ENCODE results near the gene DCAF7.

Gene DCAF7

DNA sequence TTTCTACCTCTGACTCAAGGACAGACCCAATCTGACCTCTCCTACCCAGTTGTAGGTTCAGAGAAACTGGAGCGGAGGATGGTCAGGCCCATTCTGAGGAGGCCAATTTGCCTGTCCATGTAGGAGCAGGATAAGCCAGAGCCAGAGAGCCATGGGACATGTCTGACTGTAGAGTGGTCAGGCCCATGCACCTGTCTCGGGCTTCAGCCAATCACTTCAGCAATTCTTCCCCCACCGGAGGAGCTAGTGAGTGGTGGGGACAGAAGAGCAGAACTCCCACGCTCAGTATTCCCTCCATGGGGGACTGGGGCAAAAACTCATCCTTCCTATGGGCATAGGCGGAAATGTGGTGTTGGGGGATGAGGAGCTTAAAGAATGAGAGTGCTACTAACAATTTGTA is 14.3 kb downstream of the DCAF7 start:
- H3K9ac ChIP-seq (ENCODE audit: low read length) = no peak overlapping the region
- no peaks in the 10 kb centered on the region for H3K9me2 ChIP-seq (replicated peaks; ENCODE audit: insufficient read depth, low read length)
- H4K20me1 ChIP-seq (ENCODE audit: insufficient read depth, low read length) = 0 out of 2 replicates have a peak, but pooled peaks cover 4% of the 10 kb centered on the region
- DNase-seq = no peak
- TF ChIP-seq EZH2 (optimal IDR thresholded peaks at IDR 0.05; ENCODE audit: low read depth, low read length) (no peak), EZH2phosphoT487 (IDR thresholded peaks at IDR 0.05; ENCODE audit: low read length) (no peak), CTCF (IDR thresholded peaks at IDR 0.05; ENCODE audit: low read length) (no peak)
- H2AFZ ChIP-seq (ENCODE audit: low read length) = no peak overlapping the region
- H3K27me3 ChIP-seq (replicated peaks; ENCODE audit: insufficient read depth, low read length) = no peaks in the 10 kb centered on the region
- H3K27ac ChIP-seq (ENCODE audit: low read length) = no peak overlapping the region
- H3K79me2 ChIP-seq (ENCODE audit: low read length) = peaks cover 85% of the 10 kb centered on the region
- H3K4me2 ChIP-seq (ENCODE audit: low read depth, low read length) = no peak overlapping the region
- H3K4me3 ChIP-seq (ENCODE audit: low read length) = no peak overlapping the region
- H3K36me3 ChIP-seq (replicated peaks; ENCODE audit: insufficient read depth, low read length) = no peaks in the 10 kb centered on the region
- H3K4me1 ChIP-seq (ENCODE audit: low read length) = no peaks in the 10 kb centered on the region
- no peaks in the 10 kb centered on the region for H3K9me3 ChIP-seq (replicated peaks; ENCODE audit: insufficient read depth, low read length)
- no peaks in the 10 kb centered on the region for H3F3A ChIP-seq (ENCODE audit: insufficient read depth, low read length)

- H3K79me2 ChIP-seq (ENCODE audit: low read length) = peaks cover 77% of the 10 kb centered on the region
- H3K27ac ChIP-seq (ENCODE audit: low read length) = no peak overlapping the region
- no peak for DNase-seq
- H3K36me3 ChIP-seq (replicated peaks; ENCODE audit: insufficient read depth, low read length) = no peaks in the 10 kb centered on the region
- 0 out of 2 replicates have a peak, but pooled peaks cover 4% of the 10 kb centered on the region for H4K20me1 ChIP-seq (ENCODE audit: insufficient read depth, low read length)
- no peaks in the 10 kb centered on the region for H3F3A ChIP-seq (ENCODE audit: insufficient read depth, low read length)
- no peak overlapping the region for H3K4me3 ChIP-seq (ENCODE audit: low read length)
- no peaks in the 10 kb centered on the region for H3K4me1 ChIP-seq (ENCODE audit: low read length)
- TF ChIP-seq EZH2phosphoT487 (IDR thresholded peaks at IDR 0.05; ENCODE audit: low read length) (no peak), CTCF (IDR thresholded peaks at IDR 0.05; ENCODE audit: low read length) (no peak), EZH2 (optimal IDR thresholded peaks at IDR 0.05; ENCODE audit: low read depth, low read length) (no peak)
- no peaks in the 10 kb centered on the region for H3K27me3 ChIP-seq (replicated peaks; ENCODE audit: insufficient read depth, low read length)
- no peak overlapping the region for H2AFZ ChIP-seq (ENCODE audit: low read length)
- H3K9me3 ChIP-seq (replicated peaks; ENCODE audit: insufficient read depth, low read length) = no peaks in the 10 kb centered on the region
- H3K9ac ChIP-seq (ENCODE audit: low read length) = no peak overlapping the region
- H3K4me2 ChIP-seq (ENCODE audit: low read depth, low read length) = no peak overlapping the region
- no peaks in the 10 kb centered on the region for H3K9me2 ChIP-seq (replicated peaks; ENCODE audit: insufficient read depth, low read length)
Measured at GRCh38 chr17:63567229-63567628, 17.0 kb downstream of the DCAF7 start.

DNA sequence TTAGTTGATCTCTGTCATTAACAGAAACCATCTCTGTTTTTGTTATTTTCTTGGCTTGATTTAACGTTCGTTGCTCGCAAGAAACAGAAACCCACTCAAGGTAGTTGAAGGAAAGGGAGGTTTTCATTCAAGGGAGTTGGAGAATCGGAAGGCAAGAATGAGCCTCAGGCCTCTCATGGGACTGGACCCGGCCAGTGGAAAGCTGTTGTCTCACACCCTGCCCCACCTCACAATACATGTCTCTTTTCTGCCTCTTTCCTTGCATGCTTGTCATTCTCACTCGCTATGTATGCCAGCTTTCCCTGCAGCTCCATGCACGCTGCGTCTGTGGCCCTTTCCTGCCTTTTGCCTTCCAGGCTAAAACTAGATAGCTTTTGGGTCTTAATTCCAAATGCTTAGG is 18.3 kb downstream of the DCAF7 start:
- no peaks in the 10 kb centered on the region for H3K36me3 ChIP-seq (replicated peaks; ENCODE audit: insufficient read depth, low read length)
- no peak overlapping the region for H2AFZ ChIP-seq (ENCODE audit: low read length)
- no peaks in the 10 kb centered on the region for H3K9me3 ChIP-seq (replicated peaks; ENCODE audit: insufficient read depth, low read length)
- no peaks in the 10 kb centered on the region for H3K4me1 ChIP-seq (ENCODE audit: low read length)
- no peak overlapping the region for H3K9ac ChIP-seq (ENCODE audit: low read length)
- H3K4me2 ChIP-seq (ENCODE audit: low read depth, low read length) = no peak overlapping the region
- no peak for DNase-seq
- H3F3A ChIP-seq (ENCODE audit: insufficient read depth, low read length) = no peaks in the 10 kb centered on the region
- H3K27me3 ChIP-seq (replicated peaks; ENCODE audit: insufficient read depth, low read length) = no peaks in the 10 kb centered on the region
- no peaks in the 10 kb centered on the region for H3K9me2 ChIP-seq (replicated peaks; ENCODE audit: insufficient read depth, low read length)
- H3K79me2 ChIP-seq (ENCODE audit: low read length) = peaks cover 81% of the 10 kb centered on the region
- no peak overlapping the region for H3K27ac ChIP-seq (ENCODE audit: low read length)
- TF ChIP-seq EZH2phosphoT487 (IDR thresholded peaks at IDR 0.05; ENCODE audit: low read length) (no peak), CTCF (IDR thresholded peaks at IDR 0.05; ENCODE audit: low read length) (no peak), EZH2 (optimal IDR thresholded peaks at IDR 0.05; ENCODE audit: low read depth, low read length) (no peak)
- H3K4me3 ChIP-seq (ENCODE audit: low read length) = no peak overlapping the region
- H4K20me1 ChIP-seq (ENCODE audit: insufficient read depth, low read length) = no peaks in the 10 kb centered on the region

Data from MM.1S (cell line).